ENCODE results near the gene RAB27B. TPM values are rescaled to one million over a fixed set of nuclear protein-coding genes. Genes with fewer than 3 reads are reported as not detected.

RAB27B gene
- total RNA-seq, 1 experiment from 2014 or later, result 9.9 TPM

DNA sequence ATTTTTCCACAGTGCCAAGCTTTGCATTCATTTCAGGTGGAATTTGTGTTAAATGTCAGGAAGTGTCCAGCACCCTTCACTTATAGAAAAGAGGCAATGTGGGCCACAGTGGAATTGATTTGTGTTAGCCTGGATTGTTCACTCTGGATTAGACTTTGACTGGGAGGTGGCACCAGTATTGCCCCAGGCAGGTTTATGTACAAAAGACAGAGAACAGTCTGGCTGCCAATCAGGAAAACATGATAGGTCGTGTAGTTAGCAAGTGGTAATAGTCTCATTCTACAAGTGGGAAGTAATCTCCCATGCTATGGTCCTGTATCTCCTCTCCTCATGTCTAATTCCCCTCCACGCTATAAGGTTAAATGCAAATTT, 45.6 kb downstream of the RAB27B start:
- no peak overlapping the region for H2AFZ ChIP-seq
- POLR2A ChIA-PET (ENCODE audit: unreplicated experiment), result no interaction called here

DNA sequence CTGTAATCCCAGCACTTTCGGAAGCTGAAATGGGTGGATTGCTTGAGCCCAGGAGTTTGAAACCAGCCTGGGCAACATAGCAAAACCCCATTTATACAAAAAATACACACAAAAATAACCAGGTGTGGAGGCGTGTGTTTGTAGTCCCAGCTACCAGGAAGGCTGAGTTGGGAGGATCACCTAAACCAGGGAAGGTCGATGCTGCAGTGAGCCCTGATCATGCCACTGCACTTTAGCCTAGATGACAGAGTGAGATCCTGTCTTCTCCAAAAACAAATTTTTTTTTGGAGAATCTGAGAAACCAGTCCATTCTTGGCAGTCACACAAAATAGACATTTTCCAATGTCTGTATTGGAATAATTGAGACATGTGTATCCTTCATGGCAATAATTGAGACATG, 46.8 kb downstream of the RAB27B start:
- Histone ChIP-seq H3K9me2 (ENCODE audit: insufficient read depth) (no peaks in the 10 kb centered on the region), H2AFZ (no peak overlapping the region), H3K4me1 (replicated peaks; ENCODE audit: insufficient read depth) (peaks cover 2% of the 10 kb centered on the region; the same call in 1 of the 2 replicates), H3F3A (ENCODE audit: insufficient read depth, low read depth) (0 out of 2 replicates have a peak, but pooled peaks cover 7% of the 10 kb centered on the region), H3K4me3 (no peak overlapping the region), H3K27me3 (ENCODE audit: insufficient read depth, low read depth) (no peaks in the 10 kb centered on the region), H3K79me2 (ENCODE audit: low read depth) (no peaks in the 10 kb centered on the region), H3K4me2 (no peak overlapping the region), H3K36me3 (ENCODE audit: low read depth) (peaks cover 8% of the 10 kb centered on the region), H3K27ac (no peak overlapping the region), H4K20me1 (ENCODE audit: insufficient read depth) (no peaks in the 10 kb centered on the region), H3K9me3 (ENCODE audit: insufficient read depth, low read depth) (no peaks in the 10 kb centered on the region; the same call in 1 of the 2 replicates)
- intact Hi-C loops (cut with micrococcal nuclease; ENCODE audit: unreplicated experiment), result no loop called here
- TF ChIP-seq, protein P1, sequence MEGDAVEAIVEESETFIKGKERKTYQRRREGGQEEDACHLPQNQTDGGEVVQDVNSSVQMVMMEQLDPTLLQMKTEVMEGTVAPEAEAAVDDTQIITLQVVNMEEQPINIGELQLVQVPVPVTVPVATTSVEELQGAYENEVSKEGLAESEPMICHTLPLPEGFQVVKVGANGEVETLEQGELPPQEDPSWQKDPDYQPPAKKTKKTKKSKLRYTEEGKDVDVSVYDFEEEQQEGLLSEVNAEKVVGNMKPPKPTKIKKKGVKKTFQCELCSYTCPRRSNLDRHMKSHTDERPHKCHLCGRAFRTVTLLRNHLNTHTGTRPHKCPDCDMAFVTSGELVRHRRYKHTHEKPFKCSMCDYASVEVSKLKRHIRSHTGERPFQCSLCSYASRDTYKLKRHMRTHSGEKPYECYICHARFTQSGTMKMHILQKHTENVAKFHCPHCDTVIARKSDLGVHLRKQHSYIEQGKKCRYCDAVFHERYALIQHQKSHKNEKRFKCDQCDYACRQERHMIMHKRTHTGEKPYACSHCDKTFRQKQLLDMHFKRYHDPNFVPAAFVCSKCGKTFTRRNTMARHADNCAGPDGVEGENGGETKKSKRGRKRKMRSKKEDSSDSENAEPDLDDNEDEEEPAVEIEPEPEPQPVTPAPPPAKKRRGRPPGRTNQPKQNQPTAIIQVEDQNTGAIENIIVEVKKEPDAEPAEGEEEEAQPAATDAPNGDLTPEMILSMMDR (conservative IDR thresholded peaks at IDR 0.05), result no peak
- TF ChIP-seq EZH2 (IDR thresholded peaks at IDR 0.05; ENCODE audit: low read depth), result no peak
- CTCF ChIA-PET, result interaction anchor here (0.6 kb wide), 1 partner anchor 100 kb away, joined by 4 read pairs; no protein-coding TSS in a partner anchor
- BruUV-seq (replicated peaks), result no TSS peak
- POLR2A ChIA-PET (ENCODE audit: unreplicated experiment), result interaction anchor here (0.6 kb wide), 1 partner anchor 309 kb away, joined by 6 read pairs; no protein-coding TSS in a partner anchor
- no peak for DNase-seq

More for the DNA sequence above, 45.6 kb downstream of the RAB27B start:
- TF ChIP-seq EZH2 (IDR thresholded peaks at IDR 0.05; ENCODE audit: low read depth), result no peak
- TF ChIP-seq, protein P1 (conservative IDR thresholded peaks at IDR 0.05), result no peak
- H3K4me3 ChIP-seq, result no peak overlapping the region
- H3K36me3 ChIP-seq (ENCODE audit: low read depth), result peaks cover 4% of the 10 kb centered on the region
- no peak overlapping the region for H3K4me2 ChIP-seq
- no peaks in the 10 kb centered on the region for H3K9me2 ChIP-seq (ENCODE audit: insufficient read depth)
- H3K79me2 ChIP-seq (ENCODE audit: low read depth), result no peaks in the 10 kb centered on the region
- H3K27ac ChIP-seq, result no peak overlapping the region
- intact Hi-C loops (cut with micrococcal nuclease; ENCODE audit: unreplicated experiment), result no loop called here
- CTCF ChIA-PET, result no interaction called here
- DNase-seq, result no peak
- H4K20me1 ChIP-seq (ENCODE audit: insufficient read depth), result no peaks in the 10 kb centered on the region
- H3K4me1 ChIP-seq (replicated peaks; ENCODE audit: insufficient read depth), result no peaks in the 10 kb centered on the region
- no peaks in the 10 kb centered on the region; the same call in 1 of the 2 replicates for H3K9me3 ChIP-seq (ENCODE audit: insufficient read depth, low read depth)
- BruUV-seq (replicated peaks), result no TSS peak
- no peaks in the 10 kb centered on the region for H3K27me3 ChIP-seq (ENCODE audit: insufficient read depth, low read depth)
- H3F3A ChIP-seq (ENCODE audit: insufficient read depth, low read depth), result 0 out of 2 replicates have a peak, but pooled peaks cover 2% of the 10 kb centered on the region

DNA sequence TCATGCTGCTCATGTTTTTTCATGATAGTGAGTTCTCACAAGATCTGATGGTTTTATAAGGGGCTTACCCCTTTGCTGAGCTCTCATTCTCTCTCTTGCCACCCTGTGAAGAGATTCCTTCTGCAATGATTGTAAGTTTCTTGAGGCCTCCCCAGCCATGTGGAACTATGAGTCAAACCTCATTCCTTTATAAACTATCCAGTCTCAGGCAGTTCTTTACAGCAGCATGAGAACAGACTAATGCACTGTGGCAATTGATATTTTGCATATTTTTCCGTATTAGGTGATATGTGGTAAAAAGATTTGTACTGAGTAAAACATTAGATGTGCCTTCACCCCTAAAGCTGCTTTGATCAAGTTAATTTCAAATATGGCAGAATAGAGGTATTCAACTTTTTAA, 48.8 kb downstream of the RAB27B start:
- CTCF ChIA-PET, result no interaction called here

More for the DNA sequence above, 48.8 kb downstream of the RAB27B start:
- no TSS peak for BruUV-seq (replicated peaks)
- DNase-seq, result no peak
- Histone ChIP-seq H4K20me1 (ENCODE audit: insufficient read depth) (no peaks in the 10 kb centered on the region), H3K4me3 (no peak overlapping the region), H3K4me1 (replicated peaks; ENCODE audit: insufficient read depth) (peaks cover 15% of the 10 kb centered on the region), H3K9me2 (ENCODE audit: insufficient read depth) (no peaks in the 10 kb centered on the region), H3K4me2 (no peak overlapping the region), H3K79me2 (ENCODE audit: low read depth) (no peaks in the 10 kb centered on the region), H2AFZ (no peak overlapping the region), H3F3A (ENCODE audit: insufficient read depth, low read depth) (0 out of 2 replicates have a peak, but pooled peaks cover 8% of the 10 kb centered on the region), H3K36me3 (ENCODE audit: low read depth) (peaks cover 5% of the 10 kb centered on the region; the same call in 1 of the 2 replicates), H3K27ac (no peak overlapping the region), H3K9me3 (ENCODE audit: insufficient read depth, low read depth) (no peaks in the 10 kb centered on the region; the same call in 1 of the 2 replicates), H3K27me3 (ENCODE audit: insufficient read depth, low read depth) (no peaks in the 10 kb centered on the region)
- intact Hi-C loops (cut with micrococcal nuclease; ENCODE audit: unreplicated experiment), result no loop called here
- TF ChIP-seq EZH2 (IDR thresholded peaks at IDR 0.05; ENCODE audit: low read depth), result no peak
- TF ChIP-seq, protein P1 (conservative IDR thresholded peaks at IDR 0.05), result no peak
- POLR2A ChIA-PET (ENCODE audit: unreplicated experiment), result no interaction called here

Measured in PC-9 (cell line).